GM13977 (cell line): ENCODE data around the gene ZNF559.

Experiments used
- DNase-seq: peaks from one replicate; pipeline ENCODE4 v3.0.0; 2012; ENCODE audit warnings: low spot score
- CTCF ChIP-seq: IDR thresholded peaks from 2 replicates; pipeline ENCODE4 v1.5.1; 2012; ENCODE audit warnings: mild to moderate bottlenecking, control low read depth; ENCODE audit not compliant: insufficient read depth; ENCODE audit errors: extremely low read depth, missing control alignments
- in situ Hi-C: fragments of 300-500 bp; cut with MboI; formaldehyde crosslinking; loops from one replicate; pipeline ENCODE4 v1.12.0; 2022; ENCODE audit warnings: low sequenced_read_pairs, low pct_unique_long_range_greater_than_20kb, mixed read lengths, inconsistent platforms; ENCODE audit not compliant: unreplicated experiment

Gene ZNF559

GRCh38 chr19:9324584-9324962, 594 bp downstream of the ZNF559 start:
- TF ChIP-seq CTCF = no peak
- in situ Hi-C loops = loop anchor here (25.0 kb wide), 1 partner anchor 463 kb away; no protein-coding TSS in a partner anchor
- DNase-seq = no peak

- DNase-seq = no peak
- in situ Hi-C loops = no loop called here
- TF ChIP-seq CTCF = no peak
Measured at GRCh38 chr19:9329999-9330398, 6.0 kb downstream of the ZNF559 start.

GRCh38 chr19:9342610-9343304, 18.8 kb downstream of the ZNF559 start:
- TF ChIP-seq CTCF = no peak
- DNase-seq = no peak
- in situ Hi-C loops = no loop called here

GRCh38 chr19:9345005-9345404, 21.0 kb downstream of the ZNF559 start:
- no peak for DNase-seq
- no peak for TF ChIP-seq CTCF
- in situ Hi-C loops = no loop called here

GRCh38 chr19:9348253-9348652, 24.3 kb downstream of the ZNF559 start:
- TF ChIP-seq CTCF = no peak
- in situ Hi-C loops = no loop called here
- no peak for DNase-seq

- in situ Hi-C loops = no loop called here
- TF ChIP-seq CTCF = no peak
- DNase-seq = no peak
Measured at GRCh38 chr19:9348671-9349070, 24.7 kb downstream of the ZNF559 start.
